D721Med (cell line): ENCODE measurements around the gene SLC36A3.
"Not testable (repeated sequence)": the region's sequence is repeated elsewhere in the genome, so short reads cannot be mapped to it uniquely, and the experiment has no call there.

Source experiments
- DNase-seq: peaks from one replicate; pipeline ENCODE4 v3.0.0; 2011; ENCODE audit warnings: low spot score; ENCODE audit not compliant: insufficient read length
- FAIRE-seq: peaks from 2 replicates; lab custom pipeline; 2011; peaks lifted over from hg19 to GRCh38; lab: Jason Lieb, UNC
- TF ChIP-seq, protein P1 (sequence below): IDR thresholded peaks from 2 replicates; pipeline ENCODE4 v1.5.1; 2012; ENCODE audit warnings: mild to moderate bottlenecking, control low read depth; ENCODE audit not compliant: insufficient read depth; ENCODE audit errors: missing control alignments

Gene SLC36A3

DNA sequence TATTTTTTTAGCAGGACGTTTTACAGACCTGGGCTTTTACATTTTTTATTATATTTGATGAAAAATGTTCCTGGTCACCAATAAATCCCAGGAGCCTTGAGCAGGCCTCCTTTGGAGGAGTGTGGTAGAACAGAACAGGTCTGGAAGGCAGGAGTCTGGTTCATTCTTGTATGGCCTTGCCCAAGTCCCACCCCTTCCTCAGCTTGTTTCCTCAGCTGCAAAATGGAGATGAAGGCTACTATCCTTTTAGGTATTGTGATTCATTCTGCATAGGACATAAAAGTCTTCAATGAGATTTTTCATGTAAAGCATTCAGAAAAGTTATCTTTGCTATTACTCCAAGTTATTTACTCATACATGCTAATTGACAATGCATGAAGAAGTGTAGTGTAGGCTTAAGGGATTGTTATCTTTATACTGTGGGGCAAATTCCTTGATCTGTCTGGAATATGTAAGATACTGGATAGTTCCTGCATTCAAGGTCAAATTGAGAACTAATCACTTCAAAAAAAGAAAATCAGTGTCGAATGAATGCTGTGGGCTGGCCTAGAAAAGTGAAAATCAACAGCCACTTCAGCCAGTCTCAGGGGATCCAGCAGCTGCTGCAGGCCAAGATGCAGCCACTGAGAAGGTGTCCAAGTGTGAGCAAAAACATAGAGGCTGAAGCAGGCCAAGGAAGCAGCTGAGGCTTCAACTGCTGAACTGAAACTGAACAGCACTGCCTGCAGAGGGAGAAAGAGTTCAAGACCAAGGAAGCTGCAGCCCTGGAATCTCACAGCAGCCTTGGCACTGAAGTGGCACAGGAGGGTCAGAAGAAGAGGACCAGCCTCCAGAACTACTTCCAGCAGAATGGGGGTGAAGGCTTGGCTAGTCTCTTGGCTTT lies 15.5 kb upstream of the SLC36A3 start:
- TF ChIP-seq, protein P1, sequence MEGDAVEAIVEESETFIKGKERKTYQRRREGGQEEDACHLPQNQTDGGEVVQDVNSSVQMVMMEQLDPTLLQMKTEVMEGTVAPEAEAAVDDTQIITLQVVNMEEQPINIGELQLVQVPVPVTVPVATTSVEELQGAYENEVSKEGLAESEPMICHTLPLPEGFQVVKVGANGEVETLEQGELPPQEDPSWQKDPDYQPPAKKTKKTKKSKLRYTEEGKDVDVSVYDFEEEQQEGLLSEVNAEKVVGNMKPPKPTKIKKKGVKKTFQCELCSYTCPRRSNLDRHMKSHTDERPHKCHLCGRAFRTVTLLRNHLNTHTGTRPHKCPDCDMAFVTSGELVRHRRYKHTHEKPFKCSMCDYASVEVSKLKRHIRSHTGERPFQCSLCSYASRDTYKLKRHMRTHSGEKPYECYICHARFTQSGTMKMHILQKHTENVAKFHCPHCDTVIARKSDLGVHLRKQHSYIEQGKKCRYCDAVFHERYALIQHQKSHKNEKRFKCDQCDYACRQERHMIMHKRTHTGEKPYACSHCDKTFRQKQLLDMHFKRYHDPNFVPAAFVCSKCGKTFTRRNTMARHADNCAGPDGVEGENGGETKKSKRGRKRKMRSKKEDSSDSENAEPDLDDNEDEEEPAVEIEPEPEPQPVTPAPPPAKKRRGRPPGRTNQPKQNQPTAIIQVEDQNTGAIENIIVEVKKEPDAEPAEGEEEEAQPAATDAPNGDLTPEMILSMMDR: peak; percentile 11
- no peak for FAIRE-seq
- DNase-seq: no peak

DNA sequence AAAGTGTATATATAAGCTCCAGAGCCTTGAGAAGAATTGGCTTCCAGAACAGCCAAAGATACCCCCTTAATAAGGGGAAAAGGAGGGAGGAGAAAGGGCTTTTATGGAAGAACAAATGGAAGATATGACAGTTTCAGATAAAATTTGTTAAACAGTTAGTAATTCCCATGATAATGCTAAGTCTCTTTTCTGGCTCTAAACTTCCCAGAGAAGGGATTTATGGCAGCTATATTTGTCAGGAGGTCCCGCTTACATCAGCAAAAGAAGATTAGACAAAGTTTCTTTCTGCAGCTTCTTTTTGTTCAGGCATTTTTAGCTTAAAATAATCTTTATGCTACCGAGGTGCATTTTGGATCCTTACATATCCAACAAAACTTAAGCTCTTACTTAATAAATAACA lies 14.3 kb upstream of the SLC36A3 start:
- TF ChIP-seq, protein P1: no peak

GRCh38 chr5:151315998-151316597 lies 12.5 kb upstream of the SLC36A3 start:
- DNase-seq: peak; percentile 38
- TF ChIP-seq, protein P1: peak; percentile 72
- FAIRE-seq: no peak

More for the DNA sequence above, 14.3 kb upstream of the SLC36A3 start:
- DNase-seq (no peak), FAIRE-seq (no peak)

DNA sequence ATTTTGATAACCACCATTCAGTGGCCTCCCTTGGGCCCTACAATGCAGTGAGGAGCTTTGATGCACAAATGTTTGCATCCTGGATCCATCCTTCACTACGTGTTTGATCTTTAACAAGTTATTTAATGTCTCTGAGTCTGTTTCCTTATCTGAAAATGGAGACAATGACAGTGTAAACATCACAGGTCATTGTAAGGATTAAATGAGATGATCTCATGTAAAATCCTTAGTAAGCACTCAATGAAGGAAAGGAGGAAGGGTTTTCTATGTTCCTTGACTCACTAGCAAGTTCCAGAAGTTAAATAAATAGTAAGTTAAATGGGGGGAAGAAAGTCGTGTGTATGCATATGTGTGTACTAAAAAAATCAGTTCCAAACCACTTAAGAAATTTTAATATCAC lies 9.8 kb upstream of the SLC36A3 start:
- FAIRE-seq (no peak), DNase-seq (no peak)
- TF ChIP-seq, protein P1: no peak

GRCh38 chr5:151312756-151313324 lies 9.3 kb upstream of the SLC36A3 start:
- no peak for FAIRE-seq
- no peak for DNase-seq
- TF ChIP-seq, protein P1: no peak

DNA sequence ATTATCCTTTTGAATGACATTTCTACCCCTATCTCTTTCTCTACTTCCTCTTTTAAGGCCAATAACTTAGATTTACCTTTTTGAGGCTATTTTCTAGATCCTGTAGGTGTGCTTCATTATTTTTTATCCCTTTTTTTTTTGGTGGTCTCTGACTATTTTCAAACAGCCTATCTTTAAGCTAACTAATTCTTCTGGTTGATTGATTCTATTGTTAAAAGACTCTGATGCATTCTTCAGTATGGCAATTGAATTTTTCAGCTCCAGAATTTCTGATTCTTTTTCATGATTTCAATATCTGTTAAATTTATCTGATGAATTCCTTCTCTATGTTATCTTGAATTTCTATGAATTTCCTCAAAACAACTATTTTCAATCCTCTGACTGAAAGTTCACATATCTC lies 7.4 kb upstream of the SLC36A3 start:
- no peak for FAIRE-seq
- no peak for DNase-seq
- TF ChIP-seq, protein P1: no peak

DNA sequence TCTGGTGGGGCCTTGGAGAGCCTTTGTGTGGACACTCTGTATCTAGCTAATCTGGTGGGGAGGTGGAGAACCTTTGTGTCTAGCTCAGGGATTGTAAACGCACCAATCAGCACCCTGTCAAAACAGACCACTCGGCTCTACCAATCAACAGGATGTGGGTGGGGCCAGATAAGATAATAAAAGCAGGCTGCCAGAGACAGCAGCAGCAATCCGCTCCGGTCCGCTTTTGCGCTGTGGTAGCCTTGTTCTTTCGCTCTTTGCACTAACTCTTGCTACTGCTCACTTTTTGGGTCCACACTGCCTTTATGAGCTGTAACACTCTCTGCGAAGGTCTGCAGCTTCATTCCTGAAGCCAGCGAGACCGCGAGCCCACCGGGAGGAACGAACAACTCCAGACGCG lies 6.3 kb upstream of the SLC36A3 start:
- FAIRE-seq, DNase-seq: not testable (repeated sequence)

DNA sequence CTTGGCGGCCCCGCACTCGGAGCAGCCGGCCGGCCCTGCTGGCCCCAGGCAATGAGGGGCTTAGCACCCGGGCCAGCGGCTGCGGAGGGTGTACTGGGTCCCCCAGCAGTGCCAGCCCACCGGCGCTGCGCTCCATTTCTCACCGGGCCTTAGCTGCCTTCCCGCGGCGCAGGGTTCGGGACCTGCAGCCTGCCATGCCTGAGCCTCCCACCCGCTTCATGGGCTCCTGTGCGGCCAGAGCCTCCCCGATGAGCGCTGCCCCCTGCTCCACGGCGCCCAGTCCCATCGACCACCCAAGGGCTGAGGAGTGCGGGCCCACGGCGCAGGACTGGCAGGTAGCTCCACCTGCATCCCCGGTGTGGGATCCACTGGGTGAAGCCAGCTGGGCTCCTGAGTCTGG lies 5.7 kb upstream of the SLC36A3 start:
- not testable (repeated sequence) for DNase-seq, FAIRE-seq
